Right atrium auricular region (tissue), 2 donors: Measurements from ENCODE around the gene INVS. TPM values are rescaled to one million over a fixed set of nuclear protein-coding genes. Genes with fewer than 3 reads are reported as not detected.

ENCODE experiments used
- DNase-seq: peaks from one replicate; pipeline ENCODE4 v3.0.0-alpha.2; 2019; ENCODE audit warnings: low spot score
- H3K27ac ChIP-seq, 2 donors: fragments of 200-600 bp; sonication (generic); 1 replicate in 1 of 2; 2 replicates in 1 of 2; pipeline ENCODE4 v1.5.1; 2016 to 2019
- H3K27me3 ChIP-seq, 2 donors: fragments of 200-600 bp; sonication (generic); one replicate each; pipeline versions ENCODE4 v1.5.1 to v1.6.0; 2017 to 2019
- H3K36me3 ChIP-seq: fragments of 200-600 bp; sonication (generic); one replicate; pipeline ENCODE4 v1.5.1; 2016
- H3K4me1 ChIP-seq, 2 donors: fragments of 200-600 bp; sonication (generic); one replicate each; pipeline versions ENCODE4 v1.5.1 to v1.6.0; 2017 to 2019
- H3K4me3 ChIP-seq, 2 donors: fragments of 200-600 bp; sonication (generic); 1 replicate in 1 of 2; 2 replicates in 1 of 2; pipeline ENCODE4 v1.5.1; 2017 to 2019; ENCODE audit warnings: mild to moderate bottlenecking in 1 of 2, moderate library complexity in 1 of 2
- H3K9me3 ChIP-seq, 2 donors: fragments of 200-600 bp; sonication (generic); one replicate each; pipeline ENCODE4 v1.5.1; 2019
- CTCF ChIP-seq, 2 donors: fragments of 200-600 bp; sonication (generic); IDR thresholded peaks; one replicate each; pipeline ENCODE4 v1.5.1; 2019; ENCODE audit warnings: antibody characterized with exemption in 2 of 2
- total RNA-seq, 2 donors: library from RNA; depleted of rRNA; stranded (reverse); fragments of >200 nt; gene quantifications; one replicate each; pipeline ENCODE4 v1.1.0, GENCODE V29; 2016

The INVS gene
- total RNA-seq, 2 donors from 2014 or later, result 7.8 to 10.1 TPM

GRCh38 chr9:100340224-100340623 is 241.2 kb downstream of the INVS start:
- no peak overlapping the region for H3K27ac ChIP-seq
- no peak for TF ChIP-seq CTCF (IDR thresholded peaks at IDR 0.05)
- H3K4me1 ChIP-seq, result no peaks in the 10 kb centered on the region
- peaks cover 6% of the 10 kb centered on the region for H3K36me3 ChIP-seq
- no peak overlapping the region for H3K4me3 ChIP-seq
- no peaks in the 10 kb centered on the region for H3K27me3 ChIP-seq
- H3K9me3 ChIP-seq, result no peaks in the 10 kb centered on the region
- DNase-seq, result no peak

- H3K4me3 ChIP-seq, result no peak overlapping the region
- H3K9me3 ChIP-seq, result no peaks in the 10 kb centered on the region
- no peaks in the 10 kb centered on the region for H3K4me1 ChIP-seq
- H3K36me3 ChIP-seq, result peaks cover 13% of the 10 kb centered on the region
- TF ChIP-seq CTCF (IDR thresholded peaks at IDR 0.05), result no peak
- no peak overlapping the region for H3K27ac ChIP-seq
- H3K27me3 ChIP-seq, result no peaks in the 10 kb centered on the region
- DNase-seq, result no peak
These were observed 242.8 kb downstream of the INVS start for GRCh38 chr9:100341889-100342288.

GRCh38 chr9:100346836-100347235 is 247.8 kb downstream of the INVS start:
- Histone ChIP-seq H3K4me1 (peaks cover 0 to 10% of the 10 kb centered on the region in 2 donors), H3K9me3 (no peaks in the 10 kb centered on the region), H3K27ac (no peak overlapping the region), H3K36me3 (peaks cover 13% of the 10 kb centered on the region), H3K4me3 (no peak overlapping the region), H3K27me3 (no peaks in the 10 kb centered on the region)
- no peak for DNase-seq
- no peak for TF ChIP-seq CTCF (IDR thresholded peaks at IDR 0.05)

- H3K9me3 ChIP-seq, result no peaks in the 10 kb centered on the region
- no peak overlapping the region for H3K27ac ChIP-seq
- TF ChIP-seq CTCF (IDR thresholded peaks at IDR 0.05), result no peak
- no peaks in the 10 kb centered on the region for H3K27me3 ChIP-seq
- H3K36me3 ChIP-seq, result peaks cover 7% of the 10 kb centered on the region
- peaks cover 0 to 14% of the 10 kb centered on the region in 2 donors for H3K4me1 ChIP-seq
- DNase-seq, result no peak
- H3K4me3 ChIP-seq, result no peak overlapping the region
These were observed 251.1 kb downstream of the INVS start for GRCh38 chr9:100350188-100350587.

Other genes starting within 250 kb of the INVS start
- 10 to 100 TPM; 16.1 to 18.8 TPM for gene STX17, start 192.6 kb upstream of the INVS start, total RNA-seq
- 10 to 100 TPM; 11.0 to 12.9 TPM for gene ERP44, start 243 bp upstream of the INVS start, total RNA-seq